ENCODE measurements around the gene GNB3.
A peak's percentile ranks its signal among the peaks of the same experiment; 100 is the strongest.

Gene GNB3

DNA sequence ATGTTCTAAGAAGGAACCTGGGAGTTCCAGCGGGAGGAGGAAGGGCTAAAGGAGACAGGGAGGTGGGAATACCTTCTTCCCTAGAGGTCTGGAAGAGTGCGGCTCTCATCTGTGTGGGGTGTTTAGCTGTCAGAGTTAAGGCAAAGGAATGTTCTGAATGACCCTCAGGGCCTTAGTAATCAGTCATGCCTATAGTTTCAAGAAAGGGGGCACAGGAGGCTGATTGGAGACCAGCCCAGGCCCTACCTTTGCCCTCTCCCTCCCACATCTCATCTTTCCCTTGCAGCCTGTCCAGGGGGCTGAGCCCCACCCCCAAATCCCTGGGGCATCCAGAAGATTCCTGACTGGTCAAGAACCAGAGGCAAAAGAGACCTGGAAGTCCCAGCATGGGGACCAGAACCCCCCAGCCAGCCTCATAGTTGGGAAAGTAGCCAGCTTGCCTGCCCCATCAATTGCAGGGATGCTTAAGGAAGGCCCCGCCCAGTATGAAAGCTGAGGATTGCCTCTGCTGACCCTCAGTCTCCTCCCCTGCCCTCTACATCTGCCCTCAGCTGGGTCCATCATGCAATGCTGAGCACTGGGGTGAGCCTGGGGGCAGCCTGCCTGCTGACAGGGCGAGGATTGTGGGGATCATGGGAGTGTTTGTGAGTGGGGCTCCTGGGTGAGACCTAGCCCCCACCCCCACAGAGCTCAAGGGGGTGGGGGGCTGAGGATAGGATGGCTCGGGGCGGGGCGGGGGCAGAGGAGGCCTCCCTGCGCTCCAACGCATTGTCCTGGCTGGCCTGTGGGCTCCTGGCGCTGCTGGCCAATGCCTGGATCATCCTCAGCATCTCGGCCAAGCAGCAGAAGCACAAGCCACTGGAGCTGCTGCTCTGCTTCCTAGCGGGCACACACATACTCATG lies 17.3 kb upstream of the GNB3 start:
- no peak for DNase-seq (ENCODE audit: low read depth)

- no peak for DNase-seq (ENCODE audit: low read depth)
These were observed 16.5 kb upstream of the GNB3 start for GRCh38 chr12:6824085-6824775.

- DNase-seq (ENCODE audit: low read depth), result peak; percentile 45
These were observed 15.8 kb upstream of the GNB3 start for GRCh38 chr12:6824901-6825381.

DNA sequence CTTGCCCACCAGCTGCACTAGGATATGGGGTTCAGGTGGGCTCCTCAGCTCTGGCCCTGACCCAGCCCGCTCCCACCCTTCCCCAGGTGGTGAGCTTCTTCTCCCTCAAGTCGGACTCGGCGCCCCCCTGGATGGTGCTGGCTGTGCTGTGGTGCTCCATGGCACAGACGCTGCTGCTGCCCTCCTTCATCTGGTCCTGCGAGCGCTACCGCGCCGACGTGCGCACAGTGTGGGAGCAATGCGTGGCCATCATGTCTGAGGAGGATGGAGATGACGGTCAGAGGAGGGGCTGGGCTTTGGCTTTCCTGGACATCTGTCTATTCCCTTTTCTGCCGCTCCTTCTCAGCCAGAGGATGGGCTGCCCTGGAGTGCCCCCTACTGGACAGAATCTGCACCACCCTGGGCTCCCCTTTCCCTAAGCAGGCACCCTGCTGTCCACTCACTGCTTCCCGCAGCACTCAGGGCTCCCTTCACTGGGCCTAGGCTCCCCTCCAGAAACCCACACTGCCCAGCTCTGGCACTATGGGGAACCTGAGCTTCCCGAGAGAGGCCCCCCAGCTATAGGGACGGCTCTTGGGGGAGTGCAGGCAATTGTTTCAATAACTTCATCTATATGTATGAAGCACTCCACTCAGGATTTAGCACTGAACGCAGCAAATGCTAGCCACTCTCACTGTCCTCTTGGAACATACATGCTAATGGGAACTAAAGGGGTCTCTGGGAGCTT lies 15.2 kb upstream of the GNB3 start:
- DNase-seq (ENCODE audit: low read depth), result peak; percentile 80

- no peak for DNase-seq (ENCODE audit: low read depth)
These were observed 14.5 kb upstream of the GNB3 start for GRCh38 chr12:6826125-6826733.

DNA sequence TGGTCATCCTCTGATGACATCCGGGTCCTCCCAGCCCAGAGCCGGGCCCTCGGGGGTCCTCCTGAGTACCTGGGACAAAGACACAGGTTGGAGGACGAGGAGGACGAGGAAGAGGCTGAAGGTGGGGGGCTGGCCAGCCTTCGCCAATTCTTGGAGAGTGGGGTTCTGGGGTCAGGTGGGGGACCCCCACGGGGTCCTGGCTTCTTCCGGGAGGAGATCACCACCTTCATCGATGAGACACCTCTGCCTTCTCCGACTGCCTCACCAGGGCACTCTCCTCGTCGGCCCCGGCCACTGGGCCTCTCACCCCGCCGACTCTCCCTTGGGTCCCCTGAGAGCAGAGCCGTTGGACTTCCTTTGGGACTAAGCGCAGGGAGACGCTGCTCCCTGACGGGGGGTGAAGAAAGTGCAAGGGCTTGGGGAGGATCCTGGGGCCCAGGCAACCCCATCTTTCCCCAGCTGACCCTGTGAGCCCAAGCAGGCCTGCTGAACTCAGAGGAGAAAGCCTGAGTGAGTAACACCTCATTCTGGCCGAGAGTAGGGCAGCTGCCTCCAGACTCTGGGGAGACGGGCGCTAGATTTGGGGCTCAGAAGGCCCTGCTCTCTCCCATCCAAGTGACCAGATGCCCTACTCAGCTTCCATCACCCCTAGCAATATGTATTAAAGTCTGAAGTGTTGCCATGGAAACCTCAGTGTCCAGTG lies 13.8 kb upstream of the GNB3 start:
- DNase-seq (ENCODE audit: low read depth), result no peak

DNA sequence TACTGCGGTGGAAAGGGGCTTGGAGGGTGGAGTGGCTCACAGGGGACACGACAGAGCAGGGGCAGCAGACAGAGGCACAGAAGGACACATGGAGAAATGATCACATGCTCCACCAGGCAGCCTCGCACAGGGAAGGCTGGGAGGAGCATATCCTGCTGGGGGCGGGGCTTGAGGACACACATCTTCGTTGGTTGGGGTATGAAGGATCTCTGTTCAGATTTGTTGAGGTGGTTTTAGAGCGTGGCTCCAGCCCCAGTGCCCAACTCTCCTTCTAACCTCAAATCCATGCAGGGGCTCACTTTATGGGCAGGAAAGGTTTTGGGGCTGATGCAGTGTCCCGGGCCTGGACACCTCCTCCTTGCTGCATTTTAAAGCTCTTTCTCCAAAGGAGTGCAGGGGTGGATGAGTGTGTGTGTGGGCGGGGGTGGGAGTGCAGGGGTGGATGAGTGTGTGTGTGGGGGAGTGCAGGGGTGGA lies 13.3 kb upstream of the GNB3 start:
- peak; percentile 82 for DNase-seq (ENCODE audit: low read depth)

DNA sequence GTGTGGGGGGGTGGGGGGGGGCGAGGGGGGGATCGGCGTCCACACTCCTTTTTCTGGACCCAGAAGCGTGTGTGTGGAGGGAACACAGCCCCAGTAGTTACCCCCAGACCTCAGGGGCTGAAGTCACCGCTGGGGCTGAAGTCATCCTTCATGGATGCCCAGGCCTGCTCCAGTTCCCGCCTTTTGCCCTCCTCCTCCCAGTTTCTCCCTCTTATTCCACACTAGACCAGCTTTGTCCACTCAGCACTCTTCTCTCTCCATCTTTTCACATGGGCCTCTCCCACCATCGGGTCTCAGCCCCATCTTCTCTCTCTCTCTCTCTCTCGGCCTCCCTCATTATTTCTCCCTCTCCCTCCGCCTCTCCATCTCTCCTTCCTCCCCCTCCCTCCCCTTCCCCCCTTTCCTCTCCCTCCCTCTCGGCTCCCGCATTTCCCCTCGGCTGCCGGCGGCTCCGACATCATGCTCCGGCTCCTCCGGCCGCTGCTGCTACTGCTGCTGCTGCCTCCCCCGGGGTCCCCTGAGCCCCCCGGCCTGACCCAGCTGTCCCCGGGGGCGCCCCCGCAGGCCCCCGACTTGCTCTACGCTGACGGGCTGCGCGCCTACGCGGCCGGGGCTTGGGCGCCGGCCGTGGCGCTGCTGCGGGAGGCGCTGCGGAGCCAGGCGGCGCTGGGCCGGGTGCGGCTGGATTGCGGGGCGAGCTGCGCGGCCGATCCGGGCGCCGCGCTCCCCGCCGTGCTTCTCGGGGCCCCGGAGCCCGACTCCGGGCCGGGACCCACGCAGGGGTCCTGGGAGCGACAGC lies 12.5 kb upstream of the GNB3 start, which contains the start of gene P3H3:
P3H3 (plus strand) TSS at position 426 of the 799 bp plus-strand sequence; CDS start at position 460, 34 bp downstream.
- DNase-seq (ENCODE audit: low read depth), result peak; percentile 38

DNA sequence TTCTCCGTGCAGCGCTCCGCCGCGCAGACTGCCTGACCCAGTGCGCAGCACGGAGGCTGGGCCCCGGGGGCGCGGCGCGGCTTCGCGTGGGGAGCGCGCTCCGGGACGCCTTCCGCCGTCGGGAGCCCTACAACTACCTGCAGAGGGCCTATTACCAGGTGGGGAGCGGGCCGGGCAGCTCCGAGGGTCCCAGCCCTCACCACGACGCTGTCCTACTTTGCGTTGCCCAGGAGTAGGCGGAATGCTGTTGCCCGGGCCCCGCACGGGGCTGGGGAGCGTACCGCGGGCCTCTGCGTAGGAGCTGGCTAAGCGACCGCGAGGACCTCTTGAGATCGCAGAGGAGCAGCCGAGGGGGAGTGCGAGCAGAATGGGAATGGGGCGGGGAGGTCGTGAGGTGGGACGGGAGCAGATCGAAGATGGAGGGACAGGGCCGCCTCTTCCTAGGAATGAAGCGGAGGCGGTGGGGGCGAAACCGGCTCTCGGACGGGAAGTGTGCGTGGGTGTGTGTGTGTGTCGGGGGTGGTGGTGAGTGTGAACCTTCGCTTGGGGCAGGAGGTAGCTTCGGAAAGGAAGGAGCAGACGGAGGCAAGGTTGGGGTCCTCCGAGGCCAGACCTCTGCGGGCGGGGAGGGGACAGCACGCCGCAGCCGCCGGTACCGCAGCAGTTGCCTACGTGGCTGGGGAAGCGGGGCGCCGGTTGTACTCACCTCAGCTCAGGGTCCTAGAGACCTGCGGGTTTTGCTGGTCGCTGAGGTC lies 11.8 kb upstream of the GNB3 start:
- peak; percentile 78 for DNase-seq (ENCODE audit: low read depth)

DNA sequence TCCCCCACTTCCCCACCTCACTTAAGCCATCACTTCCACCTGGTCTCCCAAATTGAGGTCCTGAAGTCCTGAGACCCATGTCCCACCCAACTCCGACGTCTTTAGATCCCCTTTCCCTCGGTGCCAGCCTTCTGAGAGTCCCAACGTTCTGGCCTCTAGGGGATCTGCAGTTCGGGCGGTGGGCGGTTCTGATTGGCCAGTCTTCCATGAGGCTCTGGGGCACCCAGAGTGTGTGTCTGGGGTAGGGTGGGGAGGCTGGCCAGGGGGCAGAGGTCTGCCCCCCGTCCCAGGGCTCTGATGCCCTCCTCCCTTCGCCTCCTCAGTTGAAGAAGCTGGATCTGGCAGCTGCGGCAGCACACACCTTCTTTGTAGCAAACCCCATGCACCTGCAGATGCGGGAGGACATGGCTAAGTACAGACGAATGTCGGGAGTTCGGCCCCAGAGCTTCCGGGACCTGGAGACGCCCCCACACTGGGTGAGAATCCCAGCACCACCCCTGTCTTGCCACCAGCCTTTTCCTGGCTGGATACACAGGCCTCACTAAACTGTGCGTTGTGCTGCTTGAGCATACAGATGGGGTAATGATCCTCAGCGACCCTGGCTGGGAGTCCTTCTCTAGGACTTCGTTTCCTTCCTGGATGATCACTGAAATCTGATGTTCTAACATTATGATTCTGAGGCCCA lies 11.0 kb upstream of the GNB3 start:
- no peak for DNase-seq (ENCODE audit: low read depth)

DNA sequence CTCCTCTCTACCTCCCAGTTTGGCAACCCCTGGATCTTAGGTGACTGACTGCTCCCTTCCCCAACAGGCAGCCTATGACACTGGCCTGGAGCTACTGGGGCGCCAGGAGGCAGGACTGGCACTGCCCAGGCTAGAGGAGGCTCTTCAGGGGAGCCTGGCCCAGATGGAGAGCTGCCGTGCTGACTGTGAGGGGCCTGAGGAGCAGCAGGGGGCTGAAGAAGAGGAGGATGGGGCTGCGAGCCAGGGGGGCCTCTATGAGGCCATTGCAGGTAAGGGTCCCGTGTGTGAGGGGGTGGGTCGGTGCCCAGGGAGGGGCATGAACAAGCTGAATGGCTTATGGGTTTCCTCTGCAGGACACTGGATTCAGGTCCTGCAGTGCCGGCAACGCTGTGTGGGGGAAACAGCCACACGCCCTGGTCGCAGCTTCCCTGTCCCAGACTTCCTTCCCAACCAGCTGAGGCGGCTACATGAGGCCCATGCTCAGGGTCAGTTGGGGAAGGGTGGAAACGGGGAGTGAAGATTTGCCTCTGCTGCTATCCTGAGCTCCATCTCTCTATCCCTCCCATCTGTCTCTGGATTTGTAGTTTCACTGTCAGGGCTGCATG lies 10.3 kb upstream of the GNB3 start:
- no peak for DNase-seq (ENCODE audit: low read depth)

DNA sequence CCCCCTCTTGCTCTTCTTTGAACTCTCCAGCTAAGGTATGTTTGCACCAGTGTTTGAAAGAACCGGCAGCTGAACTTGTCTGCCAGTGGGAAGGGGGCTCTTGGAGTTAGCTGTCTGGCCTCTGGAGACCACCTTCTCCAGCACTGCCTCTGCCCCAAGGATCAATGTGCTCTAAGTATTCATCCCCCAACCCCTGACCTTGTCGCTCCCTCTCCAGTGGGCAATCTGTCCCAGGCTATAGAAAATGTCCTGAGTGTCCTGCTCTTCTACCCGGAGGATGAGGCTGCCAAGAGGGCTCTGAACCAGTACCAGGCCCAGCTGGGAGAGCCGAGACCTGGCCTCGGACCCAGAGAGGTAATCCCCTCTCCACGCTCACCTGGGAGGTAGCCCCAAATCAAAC lies 9.7 kb upstream of the GNB3 start:
- DNase-seq (ENCODE audit: low read depth), result no peak

- no peak for DNase-seq (ENCODE audit: low read depth)
These were observed 9.2 kb upstream of the GNB3 start for GRCh38 chr12:6831450-6831995.

- no peak for DNase-seq (ENCODE audit: low read depth)
These were observed 8.6 kb upstream of the GNB3 start for GRCh38 chr12:6832125-6832524.

- DNase-seq (ENCODE audit: low read depth), result no peak
These were observed 7.4 kb upstream of the GNB3 start for GRCh38 chr12:6833189-6833890.

DNA sequence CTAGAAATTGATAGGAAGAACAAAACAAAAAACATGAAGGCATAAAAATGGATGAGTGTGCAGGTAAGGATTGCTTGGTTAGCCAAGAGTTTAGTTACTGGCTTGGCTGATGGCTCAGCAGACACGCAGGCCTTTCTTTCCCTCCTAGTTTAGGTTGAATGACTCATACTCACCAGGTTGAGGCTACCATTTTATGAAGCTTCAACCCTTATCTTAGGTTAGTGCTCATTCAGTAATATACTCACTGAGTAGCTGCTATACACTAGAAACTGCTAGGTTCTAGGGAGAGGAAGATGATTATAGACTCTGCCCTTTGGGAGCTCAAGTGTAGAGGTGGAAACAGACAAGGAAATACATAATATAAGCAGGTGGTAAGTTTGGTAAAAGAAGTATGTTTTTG lies 6.5 kb upstream of the GNB3 start:
- no peak for DNase-seq (ENCODE audit: low read depth)

GRCh38 chr12:6834873-6835272 lies 5.9 kb upstream of the GNB3 start:
- DNase-seq (ENCODE audit: low read depth), result peak; percentile 15

- DNase-seq (ENCODE audit: low read depth), result no peak
These were observed 3.9 kb upstream of the GNB3 start for GRCh38 chr12:6836851-6837250.

All from iris pigment epithelial cell (primary cell).